HepG2 (cell line): ENCODE results near the gene TCEANC2. TPM values are rescaled to one million over a fixed set of nuclear protein-coding genes. Genes with fewer than 3 reads are reported as not detected.
A peak's percentile ranks its signal among the peaks of the same experiment; 100 is the strongest.

ENCODE experiments used
- AGO2 ChIP-seq: fragments of 200-400 bp; formaldehyde crosslinking; optimal IDR thresholded peaks from 2 replicates; pipeline ENCODE3; 2017; ENCODE audit warnings: mild to moderate bottlenecking, low read depth, low read length, moderate library complexity
- AHR ChIP-seq: IDR thresholded peaks from 2 replicates; pipeline ENCODE4 v1.6.1; 2018; ENCODE audit warnings: missing genetic modification reagents, missing compliant biosample characterization
- BORCS8-MEF2B ChIP-seq: sonication (generic); formaldehyde crosslinking; IDR thresholded peaks from 2 replicates; pipeline ENCODE4 v1.8.0; 2022; ENCODE audit warnings: mild to moderate bottlenecking, missing genetic modification reagents
- CBX1 ChIP-seq: IDR thresholded peaks from one replicate; pipeline ENCODE4 v1.6.1; 2016; ENCODE audit warnings: antibody characterized with exemption, low read depth
- ELF4 ChIP-seq: sonication (generic); formaldehyde crosslinking; IDR thresholded peaks from 2 replicates; pipeline ENCODE4 v1.5.0; 2020; ENCODE audit warnings: missing genetic modification reagents, mild to moderate bottlenecking, moderate library complexity, borderline replicate concordance
- ETV6 ChIP-seq: sonication (generic); formaldehyde crosslinking; conservative IDR thresholded peaks from 2 replicates; pipeline ENCODE4 v1.4.0; 2020; ENCODE audit warnings: missing genetic modification reagents
- FOXO1 ChIP-seq: sonication (generic); formaldehyde crosslinking; IDR thresholded peaks from 2 replicates; pipeline ENCODE4 v1.4.0; 2020; ENCODE audit warnings: missing genetic modification reagents
- GATA4 ChIP-seq: sonication (generic); IDR thresholded peaks from 2 replicates; pipeline ENCODE4 v1.6.1; 2016; ENCODE audit warnings: antibody characterized with exemption, low read depth, borderline replicate concordance
- HDAC2 ChIP-seq: sonication (generic); formaldehyde crosslinking; IDR thresholded peaks from 2 replicates; pipeline ENCODE4 v1.4.0; 2020; ENCODE audit warnings: missing genetic modification reagents
- HNF4A ChIP-seq: sonication (generic); formaldehyde crosslinking; IDR thresholded peaks from 2 replicates; pipeline ENCODE4 v1.4.0; 2020; ENCODE audit warnings: missing genetic modification reagents
- HOMEZ ChIP-seq: IDR thresholded peaks from 2 replicates; pipeline ENCODE4 v1.6.1; 2016; ENCODE audit warnings: low read depth
- KLF12 ChIP-seq: sonication (generic); formaldehyde crosslinking; IDR thresholded peaks from 2 replicates; pipeline ENCODE4 v1.4.0; 2020; ENCODE audit warnings: missing genetic modification reagents, borderline replicate concordance
- MAZ ChIP-seq, 2 experiments: sonication (generic) in 1 of 2; formaldehyde crosslinking in 1 of 2; IDR thresholded peaks; 2 replicates each; pipeline versions ENCODE4 v1.5.0 to v1.6.1; 2012 to 2020; ENCODE audit warnings: low read depth in 2 of 2, mild to moderate bottlenecking in 2 of 2, borderline replicate concordance in 1 of 2, improper control_type of control experiment in 1 of 2, low read length in 1 of 2, missing genetic modification reagents in 1 of 2, moderate library complexity in 1 of 2
- MXD4 ChIP-seq: IDR thresholded peaks from 2 replicates; pipeline ENCODE4 v1.6.1; 2016; ENCODE audit warnings: mild to moderate bottlenecking, missing biosample characterization, missing genetic modification reagents
- NFKB2 ChIP-seq: sonication (generic); formaldehyde crosslinking; IDR thresholded peaks from 2 replicates; pipeline ENCODE4 v1.4.0; 2020; ENCODE audit warnings: missing genetic modification reagents, borderline replicate concordance
- NR2C2 ChIP-seq: sonication (generic); formaldehyde crosslinking; IDR thresholded peaks from 2 replicates; pipeline ENCODE4 v1.4.0; 2020; ENCODE audit warnings: missing genetic modification reagents, mild to moderate bottlenecking, moderate library complexity, borderline replicate concordance
- SAP130 ChIP-seq: IDR thresholded peaks from 2 replicates; pipeline ENCODE4 v1.6.1; 2016; ENCODE audit warnings: low read depth
- SRF ChIP-seq: IDR thresholded peaks from 2 replicates; pipeline ENCODE4 v1.6.1; 2011; ENCODE audit warnings: mild to moderate bottlenecking, low read depth, low read length, moderate library complexity
- TCF7L2 ChIP-seq: IDR thresholded peaks from 2 replicates; pipeline ENCODE4 v1.6.1; 2011; ENCODE audit warnings: mild to moderate bottlenecking, low read depth, low read length, moderate library complexity
- ZBTB25 ChIP-seq: IDR thresholded peaks from 2 replicates; pipeline ENCODE4 v1.6.1; 2018; ENCODE audit warnings: missing genetic modification reagents
- ZBTB3 ChIP-seq: sonication (generic); formaldehyde crosslinking; IDR thresholded peaks from 2 replicates; pipeline ENCODE4 v1.4.0; 2020; ENCODE audit warnings: low read depth, mild to moderate bottlenecking, moderate library complexity, missing genetic modification reagents, borderline replicate concordance
- ZFP36 ChIP-seq: fragments of 150-350 bp; IDR thresholded peaks from 2 replicates; pipeline ENCODE4 v1.6.1; 2018; ENCODE audit warnings: borderline replicate concordance, low read length, low read depth; ENCODE audit not compliant: partially characterized antibody
- ZMYM2 ChIP-seq: sonication (generic); formaldehyde crosslinking; IDR thresholded peaks from 2 replicates; pipeline ENCODE4 v1.8.0; 2022; ENCODE audit warnings: mild to moderate bottlenecking, missing genetic modification reagents
- ZNF256 ChIP-seq: sonication (generic); formaldehyde crosslinking; conservative IDR thresholded peaks from 2 replicates; pipeline ENCODE4 v1.4.0; 2020; ENCODE audit warnings: missing genetic modification reagents
- ZNF451 ChIP-seq: sonication (generic); formaldehyde crosslinking; IDR thresholded peaks from 2 replicates; pipeline ENCODE4 v1.5.0; 2020; ENCODE audit warnings: mild to moderate bottlenecking, missing genetic modification reagents
- polyA plus RNA-seq, 8 experiments: library from polyadenylated mRNA; depleted of rRNA in 3 of 8; stranded (reverse) in 7 of 8; unstranded in 1 of 8; fragments of >200 nt; fragmentation: Illumina TruSeq in 4 of 8; extraction: Trizol in 4 of 8; gene quantifications; 2 replicates each; pipeline versions ENCODE4 v1.2.1 to v1.2.3, GENCODE V29; 2011 to 2016; ENCODE audit warnings: low read depth in 4 of 8, missing spikeins in 1 of 8, mixed read lengths in 1 of 8; ENCODE audit not compliant: insufficient read depth in 1 of 8
- total RNA-seq, 5 experiments: library from RNA; depleted of rRNA; stranded (reverse); fragments of >200 nt; fragmentation: Illumina TruSeq; extraction: Trizol; gene quantifications; 2 replicates each; pipeline ENCODE4 v1.2.3, GENCODE V29; 2016; ENCODE audit warnings: low read depth in 1 of 5
- TF ChIP-seq, protein P1 (sequence below): sonication (generic); formaldehyde crosslinking; IDR thresholded peaks from 2 replicates; pipeline ENCODE4 v1.8.1; 2023; ENCODE audit warnings: mild to moderate bottlenecking, moderate library complexity, missing genetic modification reagents
- TF ChIP-seq, protein P2 (sequence below): IDR thresholded peaks from 2 replicates; pipeline ENCODE4 v1.6.1; 2012; ENCODE audit warnings: inconsistent platforms

TCEANC2 gene
- total and polyA plus RNA-seq, 2 of the 13 experiments (the other 11 are each of a cell fraction or from before 2014, with no cell fraction given): 3.8 to 5.0 TPM

DNA sequence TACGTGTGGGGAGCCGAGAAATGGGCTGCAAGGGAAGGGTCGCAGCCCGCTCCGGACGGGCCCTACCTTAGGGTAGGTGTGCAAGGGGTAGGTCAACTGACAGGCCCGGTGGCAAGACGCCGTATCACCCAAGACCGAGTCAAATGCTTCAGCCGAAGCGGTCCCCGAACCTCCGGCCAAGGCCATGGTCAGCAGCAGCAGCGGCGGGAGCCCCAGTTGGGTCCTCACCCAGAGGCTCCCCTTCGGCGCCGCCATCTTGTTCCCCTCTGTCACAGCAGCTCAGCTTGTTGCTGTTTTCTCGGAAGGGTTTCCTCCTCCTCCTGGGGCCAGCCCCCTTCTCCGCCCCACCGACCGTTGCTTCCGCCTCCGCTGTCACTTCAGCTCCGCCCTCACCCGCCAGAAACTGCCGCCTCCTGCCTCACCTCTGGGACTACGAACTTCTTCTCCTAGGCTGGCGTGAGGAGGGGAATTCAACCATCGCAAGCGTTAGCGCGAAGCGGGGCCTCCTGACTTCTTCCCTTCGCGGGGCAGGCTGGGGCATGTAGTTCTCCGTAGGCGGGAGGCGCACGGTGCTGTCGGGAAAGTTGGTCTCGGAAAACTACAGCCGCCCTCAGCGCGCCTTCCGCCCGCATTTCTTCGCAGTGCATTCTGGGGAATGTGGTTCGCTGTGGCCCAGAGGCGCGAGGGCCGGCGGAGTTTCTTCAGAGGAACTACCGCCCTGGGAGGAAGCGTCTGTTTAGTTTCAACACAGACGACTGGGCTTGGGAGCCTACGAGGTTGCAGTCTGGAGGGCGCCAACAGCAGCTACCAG is at the start of gene TCEANC2, which contains the start of gene TMEM59 (continued):
- TF ChIP-seq ZNF256 (CRISPR knock-in tag) (no peak), KLF12 (CRISPR knock-in tag) (0 out of 2 replicates have a peak, but pooled peaks have one; percentile 5), ZFP36 (no peak), AHR (CRISPR knock-in tag) (no peak), NR2C2 (CRISPR knock-in tag) (peak; percentile 92), GATA4 (0 out of 2 replicates have a peak, but pooled peaks have one; percentile 5), NFKB2 (CRISPR knock-in tag) (peak; percentile 51; the same call in 1 of the 2 replicates), MXD4 (CRISPR knock-in tag) (0 out of 2 replicates have a peak, but pooled peaks have one; percentile 18), ETV6 (CRISPR knock-in tag) (peak; percentile 71), ZBTB3 (no peak), AGO2 (peak; percentile 51), SAP130 (CRISPR knock-in tag) (peak; percentile 84), BORCS8-MEF2B (0 out of 2 replicates have a peak, but pooled peaks have one; percentile 5), MAZ (IDR thresholded peaks at IDR 0.05; ENCODE audit: borderline replicate concordance, low read depth, low read length) (0 out of 2 replicates have a peak, but pooled peaks have one; percentile 1), MAZ (CRISPR knock-in tag; IDR thresholded peaks at IDR 0.05; ENCODE audit: low read depth) (peak; percentile 92), ZBTB25 (CRISPR knock-in tag) (no peak; the same call in 1 of the 2 replicates), ZMYM2 (CRISPR knock-in tag) (0 out of 2 replicates have a peak, but pooled peaks have one; percentile 10), TCF7L2 (no peak), ELF4 (peak; percentile 86; the same call in 1 of the 2 replicates), HNF4A (CRISPR knock-in tag) (no peak), FOXO1 (CRISPR knock-in tag) (peak; percentile 9; the same call in 1 of the 2 replicates), HOMEZ (peak; percentile 72), CBX1 (peak; percentile 54), SRF (no peak), HDAC2 (CRISPR knock-in tag) (peak; percentile 58; the same call in 1 of the 2 replicates), ZNF451 (peak; percentile 63; the same call in 1 of the 2 replicates)
- TF ChIP-seq, protein P1, sequence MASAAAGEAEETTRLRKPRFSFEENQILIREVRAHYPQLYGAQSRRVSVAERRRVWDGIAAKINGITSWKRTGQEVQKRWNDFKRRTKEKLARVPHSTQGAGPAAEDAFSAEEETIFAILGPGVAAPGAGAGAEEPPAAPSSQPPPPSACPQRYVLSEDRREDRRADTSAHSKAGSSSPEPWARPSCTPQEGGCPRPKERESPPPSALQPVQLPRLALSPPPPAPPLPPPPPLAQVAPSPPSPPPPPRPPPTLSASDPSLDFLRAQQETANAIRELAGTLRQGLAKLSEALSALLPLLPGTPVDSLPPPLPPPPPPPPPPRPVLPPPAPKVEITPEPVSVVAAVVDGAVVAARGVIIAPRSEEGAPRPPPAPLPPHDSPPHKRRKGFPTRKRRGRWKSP (CRISPR knock-in tag): peak; percentile 97
- TF ChIP-seq, protein P2, sequence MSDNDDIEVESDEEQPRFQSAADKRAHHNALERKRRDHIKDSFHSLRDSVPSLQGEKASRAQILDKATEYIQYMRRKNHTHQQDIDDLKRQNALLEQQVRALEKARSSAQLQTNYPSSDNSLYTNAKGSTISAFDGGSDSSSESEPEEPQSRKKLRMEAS: peak; percentile 86
